BLaER1 (cell line): Measurements from ENCODE around the gene USP53.

Experiments
- H3K27ac ChIP-seq: shearing (Covaris generic); formaldehyde crosslinking; 2 replicates; pipeline ENCODE4 v1.8.1; 2022
- H3K27me3 ChIP-seq: shearing (Covaris generic); formaldehyde crosslinking; 2 replicates; pipeline ENCODE4 v1.8.1; 2022
- H3K36me3 ChIP-seq: shearing (Covaris generic); formaldehyde crosslinking; 2 replicates; pipeline ENCODE4 v1.8.1; 2022
- H3K4me1 ChIP-seq: shearing (Covaris generic); formaldehyde crosslinking; 2 replicates; pipeline ENCODE4 v1.8.1; 2022
- H3K4me2 ChIP-seq: shearing (Covaris generic); formaldehyde crosslinking; 2 replicates; pipeline ENCODE4 v1.8.1; 2022
- H3K4me3 ChIP-seq: shearing (Covaris generic); formaldehyde crosslinking; 2 replicates; pipeline ENCODE4 v1.8.1; 2022
- H3K9ac ChIP-seq: shearing (Covaris generic); formaldehyde crosslinking; 2 replicates; pipeline ENCODE4 v1.8.1; 2022
- H3K9me3 ChIP-seq: shearing (Covaris generic); formaldehyde crosslinking; 2 replicates; pipeline ENCODE4 v1.8.1; 2022
- H4K20me1 ChIP-seq: shearing (Covaris generic); formaldehyde crosslinking; 2 replicates; pipeline ENCODE4 v1.8.1; 2022
- Cebpa-rat ChIP-seq: shearing (Covaris generic); IDR thresholded peaks from 2 replicates; pipeline ENCODE4 v1.8.1; 2022

Gene USP53

GRCh38 chr4:119303587-119304305, 91.2 kb downstream of the USP53 start:
- H3K4me3 ChIP-seq, result no peak overlapping the region
- H3K36me3 ChIP-seq, result no peaks in the 10 kb centered on the region
- no peaks in the 10 kb centered on the region for H3K27me3 ChIP-seq
- peaks cover 22% of the 10 kb centered on the region for H3K4me1 ChIP-seq
- 0 out of 2 replicates have a peak, but pooled peaks cover 4% of the 10 kb centered on the region for H4K20me1 ChIP-seq
- no peak overlapping the region for H3K27ac ChIP-seq
- no peaks in the 10 kb centered on the region for H3K9me3 ChIP-seq
- no peak overlapping the region for H3K9ac ChIP-seq
- H3K4me2 ChIP-seq, result no peak overlapping the region
- no peak for TF ChIP-seq Cebpa-rat

- Histone ChIP-seq H3K4me3 (no peak overlapping the region), H3K27me3 (no peaks in the 10 kb centered on the region), H3K36me3 (no peaks in the 10 kb centered on the region), H4K20me1 (no peaks in the 10 kb centered on the region), H3K4me2 (no peak overlapping the region), H3K9me3 (no peaks in the 10 kb centered on the region), H3K9ac (no peak overlapping the region), H3K27ac (no peak overlapping the region), H3K4me1 (peaks cover 17% of the 10 kb centered on the region)
- no peak for TF ChIP-seq Cebpa-rat
Measured at GRCh38 chr4:119304431-119304830, 91.9 kb downstream of the USP53 start.

GRCh38 chr4:119307606-119308005, 95.1 kb downstream of the USP53 start:
- H3K36me3 ChIP-seq, result no peaks in the 10 kb centered on the region
- H3K4me2 ChIP-seq, result no peak overlapping the region
- H3K4me1 ChIP-seq, result no peaks in the 10 kb centered on the region
- no peaks in the 10 kb centered on the region for H3K27me3 ChIP-seq
- no peaks in the 10 kb centered on the region for H4K20me1 ChIP-seq
- no peak for TF ChIP-seq Cebpa-rat
- no peak overlapping the region for H3K27ac ChIP-seq
- no peak overlapping the region for H3K9ac ChIP-seq
- H3K9me3 ChIP-seq, result no peaks in the 10 kb centered on the region
- no peak overlapping the region for H3K4me3 ChIP-seq

- Histone ChIP-seq H3K9me3 (no peaks in the 10 kb centered on the region), H3K9ac (no peak overlapping the region), H3K27me3 (no peaks in the 10 kb centered on the region), H4K20me1 (no peaks in the 10 kb centered on the region), H3K27ac (no peak overlapping the region), H3K4me2 (no peak overlapping the region), H3K4me1 (peaks cover 14% of the 10 kb centered on the region), H3K36me3 (no peaks in the 10 kb centered on the region), H3K4me3 (no peak overlapping the region)
- TF ChIP-seq Cebpa-rat, result no peak
Measured at GRCh38 chr4:119310826-119311225, 98.3 kb downstream of the USP53 start.

GRCh38 chr4:119313237-119313636, 100.7 kb downstream of the USP53 start:
- Histone ChIP-seq H3K4me2 (no peak overlapping the region), H3K36me3 (no peaks in the 10 kb centered on the region)

GRCh38 chr4:119314356-119314755, 101.8 kb downstream of the USP53 start:
- no peak overlapping the region for H3K9ac ChIP-seq
- H3K4me2 ChIP-seq, result no peak overlapping the region
- H3K4me3 ChIP-seq, result no peak overlapping the region

More at GRCh38 chr4:119313237-119313636, 100.7 kb downstream of the USP53 start:
- TF ChIP-seq Cebpa-rat, result no peak
- Histone ChIP-seq H3K4me3 (no peak overlapping the region), H3K4me1 (peaks cover 21% of the 10 kb centered on the region), H3K9ac (no peak overlapping the region), H3K27ac (no peak overlapping the region), H4K20me1 (no peaks in the 10 kb centered on the region), H3K27me3 (no peaks in the 10 kb centered on the region), H3K9me3 (no peaks in the 10 kb centered on the region)

GRCh38 chr4:119315036-119315435, 102.5 kb downstream of the USP53 start:
- Histone ChIP-seq H3K4me2 (no peak overlapping the region), H3K4me3 (no peak overlapping the region), H4K20me1 (no peaks in the 10 kb centered on the region), H3K36me3 (no peaks in the 10 kb centered on the region), H3K4me1 (peaks cover 21% of the 10 kb centered on the region), H3K27ac (no peak overlapping the region), H3K27me3 (no peaks in the 10 kb centered on the region), H3K9ac (no peak overlapping the region), H3K9me3 (no peaks in the 10 kb centered on the region)
- TF ChIP-seq Cebpa-rat, result no peak

More at GRCh38 chr4:119314356-119314755, 101.8 kb downstream of the USP53 start:
- Histone ChIP-seq H3K4me1 (peaks cover 21% of the 10 kb centered on the region), H3K36me3 (no peaks in the 10 kb centered on the region), H4K20me1 (no peaks in the 10 kb centered on the region), H3K9me3 (no peaks in the 10 kb centered on the region), H3K27me3 (no peaks in the 10 kb centered on the region), H3K27ac (no peak overlapping the region)
- no peak for TF ChIP-seq Cebpa-rat

GRCh38 chr4:119317990-119318389, 105.5 kb downstream of the USP53 start:
- H3K9ac ChIP-seq, result no peak overlapping the region
- TF ChIP-seq Cebpa-rat, result no peak
- H3K27ac ChIP-seq, result no peak overlapping the region
- H3K9me3 ChIP-seq, result no peaks in the 10 kb centered on the region
- peaks cover 21% of the 10 kb centered on the region for H3K4me1 ChIP-seq
- H4K20me1 ChIP-seq, result no peaks in the 10 kb centered on the region
- H3K27me3 ChIP-seq, result no peaks in the 10 kb centered on the region
- no peaks in the 10 kb centered on the region for H3K36me3 ChIP-seq
- no peak overlapping the region for H3K4me2 ChIP-seq
- H3K4me3 ChIP-seq, result no peak overlapping the region

GRCh38 chr4:119321921-119322687, 109.6 kb downstream of the USP53 start, which contains the start of gene FABP2:
TSS of gene FABP2 (minus strand) at chr4:119322138. CDS start at chr4:119322102, 36 bp downstream.
- Histone ChIP-seq H3K4me2 (no peak within 1 kb of the TSS), H3K36me3 (no peaks in the 10 kb centered on the region), H3K4me3 (no peak within 1 kb of the TSS), H3K27me3 (no peaks in the 10 kb centered on the region), H4K20me1 (no peaks in the 10 kb centered on the region), H3K4me1 (no peaks in the 10 kb centered on the region), H3K9ac (no peak within 1 kb of the TSS), H3K27ac (no peak within 1 kb of the TSS), H3K9me3 (no peaks in the 10 kb centered on the region)
- no peak for TF ChIP-seq Cebpa-rat

GRCh38 chr4:119328695-119329094, 116.2 kb downstream of the USP53 start:
- no peaks in the 10 kb centered on the region for H3K27me3 ChIP-seq
- H3K9me3 ChIP-seq, result no peaks in the 10 kb centered on the region
- no peak overlapping the region for H3K4me3 ChIP-seq
- no peak overlapping the region for H3K4me2 ChIP-seq
- no peaks in the 10 kb centered on the region for H3K36me3 ChIP-seq
- no peak overlapping the region for H3K27ac ChIP-seq
- no peaks in the 10 kb centered on the region for H3K4me1 ChIP-seq
- no peak overlapping the region for H3K9ac ChIP-seq
- H4K20me1 ChIP-seq, result no peaks in the 10 kb centered on the region
- TF ChIP-seq Cebpa-rat, result no peak
